Endothelial cell of umbilical vein (primary cell): ENCODE results near the gene ZNF341. TPM values are rescaled to one million over a fixed set of nuclear protein-coding genes. Genes with fewer than 3 reads are reported as not detected.

ENCODE experiments used
- BruUV-seq: library from RNA; stranded (reverse); fragments of 400-500 nt; replicated peaks from 2 replicates; lab custom pipeline; 2021; lab: Mats Ljungman, UMichigan
- CTCF ChIA-PET: fragments of 300-600, 350-600 bp; sonication (Branson Sonifier 250); formaldehyde crosslinking; loops from one replicate; lab custom pipeline; 2021; ENCODE audit warnings: antibody characterized with exemption, inconsistent platforms; lab: Charles Lee
- POLR2A ChIA-PET: fragments of 300-600, 350-600 bp; sonication (Branson Sonifier 250); formaldehyde crosslinking; loops from one replicate; lab custom pipeline; 2021; ENCODE audit warnings: antibody characterized with exemption, inconsistent platforms; lab: Charles Lee
- DNase-seq: peaks from one replicate; pipeline ENCODE4 v3.0.0-alpha.2; 2011; ENCODE audit warnings: low read depth, low spot score
- FAIRE-seq: peaks from 2 replicates; lab custom pipeline; 2011; peaks lifted over from hg19 to GRCh38; lab: Jason Lieb, UNC
- H2AFZ ChIP-seq: 2 replicates; pipeline ENCODE4 v1.6.0; 2012; ENCODE audit warnings: low read depth, low read length, control low read depth, inconsistent platforms
- H3K27ac ChIP-seq: 2 replicates; pipeline ENCODE4 v1.5.1; 2011; ENCODE audit warnings: low read depth, mild to moderate bottlenecking, control low read depth, low read length, moderate library complexity; ENCODE audit not compliant: insufficient read depth
- H3K27me3 ChIP-seq, 2 experiments: 2 replicates each; pipeline versions ENCODE4 v1.6.0 to v1.6.1; 2011; ENCODE audit warnings: low read length in 2 of 2, mixed read lengths in 1 of 2; ENCODE audit not compliant: control insufficient read depth in 2 of 2, insufficient read depth in 2 of 2
- H3K36me3 ChIP-seq, 2 experiments: 2 replicates in 1 of 2; 3 replicates in 1 of 2; pipeline ENCODE4 v1.5.1; 2011; ENCODE audit warnings: low read length in 2 of 2, mild to moderate bottlenecking in 1 of 2, moderate library complexity in 1 of 2; ENCODE audit not compliant: control insufficient read depth in 2 of 2, insufficient read depth in 2 of 2; ENCODE audit errors: extremely low read depth in 1 of 2
- H3K4me1 ChIP-seq: 3 replicates; pipeline ENCODE4 v1.5.1; 2011; ENCODE audit warnings: mild to moderate bottlenecking, low read length; ENCODE audit not compliant: control insufficient read depth, insufficient read depth; ENCODE audit errors: extremely low read depth
- H3K4me2 ChIP-seq: 2 replicates; pipeline ENCODE4 v1.6.1; 2011; ENCODE audit warnings: low read length, control low read depth, mixed read lengths; ENCODE audit not compliant: insufficient read depth
- H3K4me3 ChIP-seq, 3 experiments: fragments of 200-600 bp in 1 of 3; sonication (generic), shearing (Covaris generic) in 1 of 3; replicated peaks in 1 of 3; 2 replicates each; pipeline ENCODE4 v1.5.1; 2011 to 2016; ENCODE audit warnings: control low read depth in 3 of 3, low read length in 3 of 3, mild to moderate bottlenecking in 2 of 3, inconsistent platforms in 1 of 3, low read depth in 1 of 3, moderate library complexity in 1 of 3; ENCODE audit not compliant: insufficient read depth in 1 of 3
- H3K79me2 ChIP-seq: 2 replicates; pipeline ENCODE4 v1.6.0; 2012; ENCODE audit warnings: low read length, inconsistent platforms; ENCODE audit not compliant: control insufficient read depth, insufficient read depth
- H3K9ac ChIP-seq: replicated peaks from 2 replicates; pipeline ENCODE3; 2011; ENCODE audit warnings: low read length, control low read depth; ENCODE audit not compliant: insufficient read depth; ENCODE audit errors: extremely low read depth
- H3K9me1 ChIP-seq: replicated peaks from 3 replicates; pipeline ENCODE4 v1.6.0; 2011; ENCODE audit warnings: mild to moderate bottlenecking, low read length; ENCODE audit not compliant: control insufficient read depth, insufficient read depth; ENCODE audit errors: extremely low read depth
- H3K9me3 ChIP-seq: replicated peaks from 2 replicates; pipeline ENCODE4 v1.5.1; 2012; ENCODE audit warnings: low read length, inconsistent platforms; ENCODE audit not compliant: control insufficient read depth, insufficient read depth
- H4K20me1 ChIP-seq: replicated peaks from 2 replicates; pipeline ENCODE3; 2011; ENCODE audit warnings: mild to moderate bottlenecking, low read length; ENCODE audit not compliant: control insufficient read depth, insufficient read depth; ENCODE audit errors: extremely low read depth
- CTCF ChIP-seq, 2 donors: IDR thresholded peaks; 1 replicate in 1 of 2; 2 replicates in 1 of 2; pipeline ENCODE4 v1.5.1; 2011; ENCODE audit warnings: low read length in 2 of 2, mild to moderate bottlenecking in 2 of 2, moderate library complexity in 2 of 2, control low read depth in 1 of 2, inconsistent platforms in 1 of 2, low read depth in 1 of 2; ENCODE audit not compliant: insufficient read depth in 1 of 2; ENCODE audit errors: extremely low read depth in 1 of 2
- EZH2 ChIP-seq: IDR thresholded peaks from 2 replicates; pipeline ENCODE4 v1.6.1; 2012; ENCODE audit warnings: borderline replicate concordance, low read depth, mild to moderate bottlenecking, moderate library complexity, low read length, inconsistent platforms; ENCODE audit not compliant: severe bottlenecking
- FOS ChIP-seq: IDR thresholded peaks from 2 replicates; pipeline ENCODE4 v1.6.1; 2011; ENCODE audit warnings: mild to moderate bottlenecking, low read length, moderate library complexity, borderline replicate concordance; ENCODE audit not compliant: insufficient read depth
- GATA2 ChIP-seq: IDR thresholded peaks from 2 replicates; pipeline ENCODE4 v1.7.0; 2011; ENCODE audit warnings: low read depth, mild to moderate bottlenecking, moderate library complexity, mixed read lengths, low read length; ENCODE audit not compliant: insufficient read length, insufficient read depth
- JUN ChIP-seq: IDR thresholded peaks from 2 replicates; pipeline ENCODE4 v1.6.1; 2011; ENCODE audit warnings: borderline replicate concordance, low read depth; ENCODE audit not compliant: insufficient read length, insufficient read depth
- MYC ChIP-seq: IDR thresholded peaks from one replicate; pipeline ENCODE4 v1.6.1; 2011; ENCODE audit warnings: mild to moderate bottlenecking, low read depth, low read length
- POLR2A ChIP-seq: IDR thresholded peaks from 2 replicates; pipeline ENCODE4 v1.6.1; 2012; ENCODE audit warnings: low read depth, mild to moderate bottlenecking, control low read depth, low read length
- POLR2AphosphoS5 ChIP-seq: IDR thresholded peaks from 2 replicates; pipeline ENCODE4 v1.6.1; 2012; ENCODE audit warnings: low read depth, mild to moderate bottlenecking, control low read depth, low read length, moderate library complexity; ENCODE audit not compliant: insufficient read depth
- dilution Hi-C: fragments of 300-500 bp; cut with MboI; formaldehyde crosslinking; loops from one replicate; pipeline ENCODE4 v1.15.0; 2019; ENCODE audit warnings: low sequenced_read_pairs; ENCODE audit not compliant: extremely low pct_ligation_motif_present
- intact Hi-C: fragments of 100-400 bp; cut with micrococcal nuclease; formaldehyde crosslinking; loops from one replicate; pipeline ENCODE4 v1.10.0; 2022
- polyA plus RNA-seq, 4 experiments: library from polyadenylated mRNA; depleted of rRNA in 3 of 4; stranded (reverse) in 3 of 4; unstranded in 1 of 4; fragments of >200 nt; gene quantifications; 2 replicates each; pipeline versions ENCODE4 v1.2.1 to v1.2.3, GENCODE V29; 2011 to 2012; ENCODE audit warnings: missing spikeins in 1 of 4
- total RNA-seq: library from RNA; stranded (reverse); gene quantifications from 2 replicates; pipeline ENCODE4 v1.2.3, GENCODE V29; 2021
- TF ChIP-seq, protein P1 (sequence below): IDR thresholded peaks from 2 replicates; pipeline ENCODE4 v1.6.1; 2011; ENCODE audit not compliant: insufficient read depth, insufficient read length

ZNF341 gene
- total and polyA plus RNA-seq, 2 donors (not counting 3 experiments of a cell fraction or from before 2014, with no cell fraction given) = 4.9 TPM

DNA sequence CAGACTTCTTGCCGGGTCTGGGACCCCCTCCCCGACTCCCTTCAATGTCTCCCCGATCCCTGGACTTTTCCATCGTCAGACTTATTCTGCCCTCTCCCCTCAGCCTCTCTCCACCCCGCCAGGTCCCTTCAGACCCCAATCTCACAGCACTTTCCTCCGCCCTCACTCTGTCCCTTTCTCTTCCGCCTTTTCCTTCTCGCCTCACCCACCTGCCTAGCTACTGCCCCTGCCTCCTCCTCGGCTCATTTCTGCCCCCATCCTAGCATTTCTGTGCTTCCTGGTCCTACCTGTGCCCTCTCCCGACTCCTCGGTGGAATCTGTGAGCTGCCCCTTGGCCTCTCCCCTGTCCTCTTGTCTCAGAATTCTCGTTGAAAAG lies 80.0 kb downstream of the ZNF341 start:
- TF ChIP-seq POLR2A (peak; percentile 11), EZH2 (no peak)
- intact Hi-C loops = loop anchor here (1.0 kb wide), 6 partner anchors 18 to 300 kb away; partner anchors contain the start of genes E2F1 and RALY
- Histone ChIP-seq H3K27ac (peak overlapping the region; percentile 96), H3K9me1 (peaks cover 2% of the 10 kb centered on the region), H3K79me2 (peaks cover 51% of the 10 kb centered on the region), H3K9ac (peak overlapping the region; percentile 98), H4K20me1 (peaks cover 13% of the 10 kb centered on the region), H3K4me2 (peak overlapping the region; percentile 91), H3K27me3 (no peaks in the 10 kb centered on the region), H2AFZ (no peak overlapping the region), H3K4me1 (peaks cover 23% of the 10 kb centered on the region), H3K4me3 (peak overlapping the region; percentile 60 to 86 (median 83)), H3K36me3 (peaks cover 0 to 3% of the 10 kb centered on the region in 2 experiments), H3K9me3 (no peaks in the 10 kb centered on the region)
- no TSS peak for BruUV-seq
- FAIRE-seq (no peak), DNase-seq (no peak)
- dilution Hi-C loops = no loop called here
- CTCF ChIA-PET = interaction anchor here (1.0 to 4.0 kb wide), 8 partner anchors 15 to 103 kb away, joined by 3 to 14 read pairs (median 6); partner anchors contain the start of gene ZNF341
- POLR2A ChIA-PET = interaction anchor here (0.9 to 1.8 kb wide), 5 partner anchors 24 to 300 kb away, joined by 3 to 7 read pairs (median 4); partner anchors contain the start of genes EIF2S2 and RALY

DNA sequence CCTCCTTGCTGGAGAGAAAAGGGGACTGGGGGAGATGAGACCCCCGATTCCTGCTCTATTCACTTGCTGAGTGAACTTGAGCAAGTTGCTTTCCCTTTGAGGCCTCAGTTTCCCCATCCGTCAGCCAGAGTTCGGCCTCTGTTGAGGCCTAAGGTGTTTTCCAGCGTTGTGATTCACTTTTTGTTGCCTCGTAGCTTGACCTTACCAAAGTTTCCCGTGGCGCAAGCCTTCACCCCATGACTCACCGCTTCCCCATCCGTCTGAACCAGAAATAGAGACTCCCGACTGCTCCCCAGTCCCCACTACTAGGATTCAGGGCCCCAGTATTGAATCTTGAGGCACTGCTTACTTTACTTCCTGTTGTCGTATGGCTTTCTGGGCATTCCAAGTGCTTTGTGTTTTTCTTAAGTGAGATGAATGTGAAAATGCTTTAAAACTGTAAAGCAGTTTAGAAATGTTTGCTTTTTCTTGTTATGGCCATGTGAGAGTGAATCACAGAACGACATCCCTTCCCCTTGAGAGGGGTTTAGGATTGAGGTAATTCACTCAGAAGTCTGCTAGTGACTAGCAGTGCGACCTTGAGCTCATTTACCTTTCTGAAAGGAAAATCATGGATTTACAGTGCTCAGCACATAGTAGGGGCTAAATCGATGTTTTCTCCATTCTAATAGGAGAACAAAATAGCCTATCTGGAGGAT lies 80.5 kb downstream of the ZNF341 start:
- peaks cover 57% of the 10 kb centered on the region for H3K79me2 ChIP-seq
- BruUV-seq = TSS peak; percentile 55
- ChIA-PET CTCF (interaction anchor here (1.0 to 4.0 kb wide), 8 partner anchors 15 to 103 kb away, joined by 3 to 14 read pairs (median 6); partner anchors contain the start of gene ZNF341), POLR2A (interaction anchor here (0.6 to 1.8 kb wide), 5 partner anchors 11 to 300 kb away, joined by 3 to 5 read pairs (median 4); partner anchors contain the start of genes EIF2S2 and RALY)
- H3K27me3 ChIP-seq = no peaks in the 10 kb centered on the region
- no peak overlapping the region for H2AFZ ChIP-seq
- H3K9ac ChIP-seq = peak overlapping the region; percentile 98
- H3K4me2 ChIP-seq = peak overlapping the region; percentile 91
- peaks cover 16% of the 10 kb centered on the region for H4K20me1 ChIP-seq
- H3K27ac ChIP-seq = peak overlapping the region; percentile 96
- intact Hi-C loops (loop anchor here (1.0 kb wide), 1 partner anchor 47 kb away; no protein-coding TSS in a partner anchor), dilution Hi-C loops (no loop called here)
- H3K36me3 ChIP-seq = peaks cover 0 to 3% of the 10 kb centered on the region in 2 experiments
- no peaks in the 10 kb centered on the region for H3K9me3 ChIP-seq
- peak; percentile 93 for DNase-seq
- peak; percentile 88 for FAIRE-seq
- TF ChIP-seq MYC (no peak), CTCF (IDR thresholded peaks at IDR 0.05; ENCODE audit: extremely low read depth in 1 of 2, insufficient read depth in 1 of 2, low read depth in 1 of 2, low read length in 2 of 2) (no peak), JUN (peak; percentile 78), FOS (peak; percentile 95), GATA2 (no peak), EZH2 (no peak), POLR2A (no peak), POLR2AphosphoS5 (peak; percentile 57)
- TF ChIP-seq, protein P1, sequence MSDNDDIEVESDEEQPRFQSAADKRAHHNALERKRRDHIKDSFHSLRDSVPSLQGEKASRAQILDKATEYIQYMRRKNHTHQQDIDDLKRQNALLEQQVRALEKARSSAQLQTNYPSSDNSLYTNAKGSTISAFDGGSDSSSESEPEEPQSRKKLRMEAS = no peak
- peak overlapping the region; percentile 60 to 86 (median 83) for H3K4me3 ChIP-seq
- H3K4me1 ChIP-seq = peaks cover 23% of the 10 kb centered on the region
- peaks cover 2% of the 10 kb centered on the region for H3K9me1 ChIP-seq
